Left forelimb (tissue), 1 donor: ENCODE measurements around the gene LIG4.
"Not testable (repeated sequence)": the region's sequence is repeated elsewhere in the genome, so short reads cannot be mapped to it uniquely, and the experiment has no call there.

Experiments
- DNase-seq: peaks from one replicate; pipeline ENCODE4 v3.0.0-alpha.2; 2018; ENCODE audit warnings: low spot score

The LIG4 gene

DNA sequence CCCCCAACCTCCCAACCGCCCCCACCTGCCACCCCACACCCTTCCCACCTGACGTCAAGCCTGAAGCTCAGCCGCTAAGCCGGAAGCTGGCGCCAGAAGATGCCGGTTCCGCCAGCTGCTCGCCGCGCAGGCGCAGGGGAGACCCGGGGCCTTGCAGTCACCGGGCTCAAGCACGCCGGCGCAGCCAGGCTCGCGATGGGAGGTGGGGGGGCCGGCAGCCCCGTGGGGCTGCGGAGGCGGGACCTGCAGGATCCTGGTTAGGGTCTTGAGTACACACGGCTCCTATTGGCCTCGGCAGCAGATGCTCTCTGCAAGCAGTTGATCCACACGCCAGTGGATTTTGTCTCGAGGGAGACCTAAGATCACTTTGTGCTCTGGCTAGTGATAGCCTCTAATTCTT is at the start of gene LIG4:
Gene LIG4, minus strand, starts transcription at position 101 of the 400 bp plus-strand sequence. CDS start 4,268 bp downstream, outside the sequence.
- DNase-seq = peak; percentile 91

DNA sequence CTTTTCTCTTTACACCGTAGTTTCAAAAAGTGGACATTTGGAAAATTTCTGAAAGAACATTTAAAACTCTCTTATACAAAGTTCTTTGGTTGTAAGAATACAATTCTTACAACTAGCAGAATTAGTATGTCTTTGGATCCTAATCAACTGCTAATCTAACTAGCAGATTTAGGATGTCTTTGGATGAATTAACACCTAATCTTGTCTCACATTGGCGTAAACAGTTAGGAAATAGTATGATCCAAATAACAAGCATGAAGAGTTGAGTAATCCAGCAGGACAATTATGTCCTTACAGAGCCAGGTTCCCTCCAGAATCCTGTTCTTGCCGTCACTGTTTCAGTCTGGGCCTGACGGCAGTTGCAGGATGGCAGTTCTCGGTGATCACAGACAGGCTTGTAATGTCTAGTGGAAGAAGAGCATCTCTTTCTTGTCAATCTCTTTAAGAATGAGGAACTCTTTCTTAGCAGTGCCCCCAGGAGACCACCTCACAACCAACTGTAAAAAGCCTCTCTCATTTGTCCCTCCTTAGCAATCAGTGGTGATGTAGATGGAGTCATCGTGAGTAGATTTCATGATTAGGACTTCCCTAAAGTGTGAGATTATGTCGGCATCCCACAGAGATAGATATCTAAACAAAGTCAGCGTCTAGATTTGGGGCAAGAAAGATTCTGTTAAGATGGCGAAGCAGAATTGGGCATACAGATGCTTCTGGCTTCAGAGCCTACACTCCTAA is 48.5 kb upstream of the LIG4 start:
- no peak for DNase-seq

DNA sequence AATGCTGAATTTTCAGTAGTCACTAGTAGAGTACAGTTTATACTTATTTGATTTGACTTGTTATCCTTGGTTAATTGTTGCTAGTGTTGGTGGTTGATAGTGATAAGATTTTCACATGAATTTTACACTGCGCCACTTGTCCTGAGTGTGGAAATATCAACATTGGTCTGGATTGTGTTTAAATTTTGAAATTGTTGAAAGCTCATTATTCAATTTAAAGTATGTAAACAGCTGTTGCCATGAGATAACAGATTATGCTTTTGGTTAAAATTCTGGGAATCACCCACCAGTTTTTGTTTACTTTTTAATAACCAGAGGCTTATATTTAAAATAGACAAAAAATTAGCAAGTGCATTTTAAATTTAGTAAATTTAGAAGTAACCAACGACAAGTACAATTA is 41.9 kb upstream of the LIG4 start:
- DNase-seq = no peak

DNA sequence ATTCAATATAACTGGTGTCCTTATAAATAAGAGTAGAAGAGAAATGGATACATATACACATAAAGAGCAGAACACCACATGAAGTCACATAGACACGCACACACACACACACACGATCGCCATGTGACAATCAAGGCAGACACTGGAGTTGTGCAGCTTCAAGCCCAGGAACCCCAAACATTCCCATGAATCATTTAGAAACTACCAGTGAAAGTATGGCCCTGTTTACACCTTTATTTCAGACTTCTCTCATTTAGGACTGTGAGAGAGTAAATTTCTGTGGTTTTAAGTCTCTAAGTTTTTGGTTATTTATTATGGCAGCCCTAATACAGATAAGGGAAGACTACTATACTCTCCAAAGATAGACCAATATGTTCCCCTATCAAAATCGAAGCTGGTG is 33.8 kb upstream of the LIG4 start:
- no peak for DNase-seq

DNA sequence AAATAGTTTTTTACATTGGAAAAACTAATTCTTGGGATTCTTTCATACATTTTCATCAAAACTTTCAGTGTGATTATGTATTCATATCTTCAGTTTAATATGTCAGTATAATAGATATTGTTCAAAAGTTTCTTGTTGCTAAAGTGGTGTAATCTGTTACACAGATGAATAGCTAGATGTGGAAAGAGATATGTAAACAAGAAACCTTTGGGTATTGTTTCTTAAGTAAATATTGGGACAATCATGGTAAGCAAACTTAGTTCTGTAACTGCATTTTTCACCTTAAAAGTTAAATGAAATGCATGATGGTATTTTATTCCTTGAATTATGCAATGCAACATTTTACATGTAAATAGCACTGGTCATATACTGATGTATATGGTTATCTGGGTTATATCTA is 15.0 kb upstream of the LIG4 start:
- no peak for DNase-seq

DNA sequence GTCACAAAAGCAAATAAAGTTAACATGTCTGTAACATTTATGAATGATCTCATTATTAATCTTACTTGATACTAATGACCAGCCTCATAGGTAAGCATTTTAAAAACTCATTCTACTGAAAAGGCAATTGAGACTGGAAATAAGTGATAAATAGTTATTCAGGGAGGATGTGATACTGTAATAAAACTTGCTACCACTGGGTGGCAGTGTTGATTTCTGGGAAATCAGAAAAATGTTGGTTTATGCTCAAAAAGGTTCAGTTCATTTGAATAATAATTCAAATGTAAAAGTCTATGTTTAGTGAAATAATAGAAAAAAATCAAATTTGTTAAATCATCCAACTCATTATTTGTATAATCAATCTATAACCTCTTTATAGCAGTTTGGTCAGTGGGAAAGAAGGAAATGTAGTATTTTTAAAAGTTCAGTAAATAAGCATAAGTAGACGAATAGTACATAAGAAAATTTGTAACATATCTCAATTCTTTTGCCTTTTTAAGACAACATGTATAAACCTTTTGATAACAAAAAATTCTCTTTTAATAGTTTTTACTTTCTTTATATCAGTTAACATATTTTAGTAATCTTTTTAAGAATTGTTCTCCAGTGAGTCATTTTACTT is 12.4 kb upstream of the LIG4 start:
- DNase-seq = no peak

DNA sequence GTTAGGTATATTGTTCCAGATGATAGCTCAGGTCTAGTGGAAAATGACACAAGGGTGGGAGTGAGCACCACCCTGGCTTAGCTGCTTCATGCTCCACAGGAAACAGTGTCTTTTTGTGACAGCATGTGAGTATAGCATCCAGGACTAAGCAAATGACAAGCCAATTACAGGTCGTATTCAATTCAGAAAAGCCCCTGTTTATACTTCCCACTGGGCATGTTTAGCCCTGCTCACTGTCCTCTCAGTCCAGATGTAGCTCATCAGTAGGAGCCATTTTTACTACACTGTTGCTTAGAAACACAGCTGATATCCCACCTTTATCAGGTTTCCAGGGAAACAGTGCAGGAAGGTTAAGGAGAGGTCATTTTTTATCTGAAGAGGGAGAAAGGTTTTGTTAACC is 10.8 kb upstream of the LIG4 start:
- no peak for DNase-seq

DNA sequence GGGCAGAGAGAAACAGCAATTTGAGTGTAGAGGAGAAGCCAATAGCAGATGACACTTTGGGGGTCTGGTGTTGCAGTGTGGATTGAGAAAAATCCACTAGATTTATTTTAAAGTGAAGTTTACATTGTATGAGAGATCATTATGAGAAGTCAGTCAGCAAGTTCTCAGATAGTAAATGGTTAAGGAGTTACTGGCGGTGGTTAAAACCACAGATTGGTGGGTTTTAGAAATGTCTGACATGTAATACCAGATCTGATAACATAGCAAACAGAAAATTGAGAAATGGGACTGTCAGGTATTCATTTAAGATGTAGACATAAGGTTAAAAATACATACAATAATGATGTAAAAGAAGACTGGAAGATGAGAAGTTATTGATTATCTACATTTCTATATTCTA is 10.1 kb upstream of the LIG4 start:
- DNase-seq = no peak

DNA sequence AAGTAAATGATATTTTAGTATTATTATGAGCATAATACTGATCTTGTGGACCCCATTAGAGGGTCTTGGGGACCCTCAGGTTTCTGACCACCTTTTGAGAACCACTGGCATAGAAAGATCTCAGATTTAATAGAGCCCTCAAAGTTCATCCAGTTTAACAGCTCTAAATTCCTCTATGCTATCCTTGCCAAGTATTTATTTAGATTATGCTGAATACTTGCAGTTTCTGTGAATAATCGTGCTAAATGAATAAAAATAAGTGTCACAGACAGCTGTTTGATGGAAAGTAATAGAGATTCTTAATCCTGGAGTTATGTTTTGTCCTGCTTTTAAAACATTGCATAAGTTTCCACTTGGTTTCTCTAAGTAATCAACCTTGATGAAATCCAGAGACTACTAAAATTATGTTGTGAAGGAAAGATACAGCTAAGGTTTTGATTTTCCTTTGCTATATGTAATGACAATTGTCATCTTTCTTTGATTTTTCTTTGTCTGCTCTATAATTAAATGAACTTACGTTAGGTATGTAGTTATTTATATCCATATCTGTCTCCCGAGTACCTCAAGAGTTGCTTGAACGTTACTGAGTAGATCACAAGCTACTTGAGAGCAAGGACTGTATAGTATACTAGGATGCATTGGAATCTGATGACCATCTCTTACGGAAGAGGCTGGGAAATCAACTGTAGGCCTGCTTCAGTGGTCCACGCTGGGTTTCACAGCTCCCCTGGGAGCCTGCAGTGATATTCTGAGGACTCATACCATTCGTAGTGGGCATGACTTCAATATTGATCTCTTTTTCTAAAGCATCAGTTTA is 8.6 kb upstream of the LIG4 start:
- DNase-seq = no peak

DNA sequence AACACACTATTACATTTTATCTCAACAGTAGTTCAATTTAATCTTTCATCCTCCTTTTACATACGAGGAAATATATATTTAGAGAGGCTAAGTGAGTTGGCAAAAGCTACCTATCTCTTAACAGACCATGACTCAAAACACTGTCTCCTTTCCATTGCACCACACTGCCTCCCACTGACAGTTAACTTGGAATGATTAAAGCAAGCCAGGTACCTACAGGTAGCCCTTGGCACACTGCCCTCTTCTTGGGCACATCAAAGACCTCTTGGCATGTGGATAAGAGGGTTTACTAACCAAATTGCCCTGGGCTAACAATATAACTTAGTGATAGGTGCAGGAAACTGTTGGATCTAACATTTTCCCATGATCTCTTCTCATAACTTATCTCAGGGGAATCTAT is 4.7 kb upstream of the LIG4 start:
- DNase-seq = no peak

DNA sequence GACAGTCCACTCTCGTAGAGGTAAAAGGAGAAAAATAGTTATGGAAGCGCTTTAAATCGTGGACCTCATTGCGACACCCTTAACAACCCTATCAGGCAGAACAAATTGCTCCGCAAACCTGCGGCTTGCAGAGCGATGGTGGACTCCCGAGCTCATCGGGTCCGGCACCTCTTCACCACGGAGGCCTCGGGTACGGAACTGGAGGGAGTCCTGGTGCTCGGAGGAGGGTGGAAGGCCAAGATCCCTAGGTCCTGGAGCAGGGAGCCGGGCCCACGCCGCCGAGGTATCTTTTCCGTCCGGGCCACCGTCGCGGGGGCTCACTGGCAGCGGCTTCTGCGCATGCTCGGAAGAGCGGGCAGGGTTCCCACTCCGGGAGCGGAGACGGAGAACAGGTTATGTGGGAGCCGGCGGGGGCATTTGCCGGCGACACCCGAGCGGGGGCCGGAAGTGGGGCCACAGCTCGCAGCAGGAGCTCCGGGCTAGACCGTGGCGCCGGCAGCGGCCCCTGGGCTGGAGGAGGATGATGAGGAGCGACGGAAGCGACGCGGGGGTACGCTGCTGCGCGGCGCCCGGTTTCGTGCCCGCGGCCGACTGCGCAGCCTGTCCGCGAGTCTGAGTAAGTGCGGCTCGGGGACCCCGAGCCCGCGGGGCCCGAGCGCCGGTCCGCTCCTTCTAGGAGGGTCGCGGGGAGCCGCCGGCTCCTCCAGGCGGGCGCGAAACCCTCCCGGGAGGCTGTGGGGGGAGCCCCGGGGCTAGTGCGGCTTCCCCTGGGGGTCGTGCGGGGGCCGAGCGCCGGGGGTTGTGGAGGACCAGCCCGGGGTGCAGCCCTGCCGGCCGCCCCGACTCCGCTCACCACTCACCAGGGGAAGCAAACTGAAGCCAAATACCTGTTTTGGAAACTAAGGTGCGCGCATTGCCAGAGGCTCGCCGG is 3.0 kb upstream of the LIG4 start, which contains the start of gene ABHD13:
Gene ABHD13, plus strand, starts transcription at position 349 of the 931 bp plus-strand sequence. CDS start 10,827 bp downstream, outside the sequence.
- peak; percentile 97 for DNase-seq

DNA sequence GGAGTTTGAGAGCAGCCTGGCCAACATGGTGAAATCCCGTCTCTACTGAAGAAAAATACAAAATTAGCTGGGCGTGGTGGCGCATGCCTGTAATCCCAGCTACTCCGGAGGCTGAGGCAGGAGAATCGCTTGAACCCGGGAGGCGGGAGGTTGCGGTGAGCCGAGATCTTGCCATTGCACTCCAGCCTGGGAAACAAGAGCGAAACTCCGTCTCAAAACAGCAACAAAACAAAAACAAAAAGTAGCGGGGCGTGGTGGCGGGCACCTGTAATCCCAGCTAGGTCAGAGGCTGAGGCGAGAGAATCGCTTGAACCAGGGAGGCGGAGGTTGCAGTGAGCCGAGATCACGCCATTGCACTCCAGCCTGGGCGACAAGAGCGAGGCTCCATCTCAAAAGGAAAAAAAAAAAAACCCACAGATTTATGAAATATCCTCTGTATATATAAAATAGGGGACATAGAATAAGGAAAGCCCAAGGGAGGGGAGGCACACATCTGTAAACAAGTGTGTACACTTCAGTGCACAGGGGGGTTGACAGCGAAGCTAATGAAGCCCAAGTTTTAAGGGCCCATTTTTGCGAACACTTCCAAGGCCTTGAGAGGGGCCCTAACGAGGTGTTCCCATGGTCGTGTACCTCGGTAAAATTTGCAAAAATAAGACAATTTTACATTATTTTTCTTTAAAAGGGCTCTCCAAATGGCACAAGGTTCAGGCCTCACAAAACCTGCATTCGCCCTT is 2.1 kb upstream of the LIG4 start:
- DNase-seq = not testable (repeated sequence)

DNA sequence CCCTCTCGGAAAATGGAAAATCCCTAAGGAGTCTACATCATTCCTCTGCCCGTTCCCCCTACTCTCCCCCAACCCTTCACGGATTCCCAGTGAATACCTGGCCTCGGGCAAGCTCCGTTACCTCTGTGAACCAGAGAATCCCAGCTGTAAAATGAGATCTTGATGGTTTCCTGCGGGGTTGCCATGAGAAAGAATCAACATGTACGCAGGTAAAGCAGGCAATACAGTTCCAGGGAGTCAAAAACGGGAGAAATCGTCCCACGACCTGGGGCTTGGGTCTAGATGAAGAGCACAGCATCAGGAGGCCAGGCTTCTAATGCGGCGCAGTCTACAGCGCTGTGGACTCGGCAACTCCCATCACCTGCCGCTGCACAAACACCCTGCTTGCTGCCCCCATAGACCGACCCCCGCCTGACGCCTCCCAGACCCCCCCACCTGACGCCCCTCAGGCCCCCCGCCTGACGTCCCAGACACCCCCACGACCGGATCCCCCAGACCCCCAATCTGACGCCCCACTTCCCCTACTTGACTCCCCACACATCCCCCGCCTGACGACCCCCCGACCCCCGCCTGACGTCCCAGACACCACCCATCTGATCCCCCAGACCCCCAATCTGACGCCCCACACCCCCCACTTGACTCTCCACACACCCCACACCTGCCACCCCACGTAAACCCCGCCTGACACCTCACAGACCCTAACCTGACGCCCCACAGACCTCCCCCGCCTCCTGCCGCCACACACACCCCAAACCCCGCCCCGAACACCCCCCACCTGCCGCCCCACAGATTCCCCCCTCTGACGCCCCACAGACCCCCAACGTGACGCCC is 680 bp downstream of the LIG4 start:
- no peak for DNase-seq

DNA sequence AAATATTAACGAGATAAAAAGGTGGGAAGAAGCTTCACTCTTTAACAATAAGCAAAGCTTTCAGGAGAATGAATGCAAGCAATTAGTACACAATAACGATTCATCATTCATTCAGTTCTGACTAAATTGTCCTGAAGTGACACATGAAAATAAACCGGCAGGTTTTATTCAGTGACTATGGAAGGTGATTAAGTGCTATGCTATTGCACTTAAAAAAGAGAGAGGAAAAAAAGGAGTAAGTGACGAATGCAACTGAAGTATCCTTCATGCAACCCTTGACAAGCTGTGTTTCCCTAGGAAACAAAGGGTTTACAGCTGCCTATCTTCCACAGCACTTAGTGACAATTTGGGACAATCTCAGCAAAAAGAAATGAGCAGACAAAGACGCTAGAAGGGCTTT is 1.4 kb downstream of the LIG4 start:
- no peak for DNase-seq

DNA sequence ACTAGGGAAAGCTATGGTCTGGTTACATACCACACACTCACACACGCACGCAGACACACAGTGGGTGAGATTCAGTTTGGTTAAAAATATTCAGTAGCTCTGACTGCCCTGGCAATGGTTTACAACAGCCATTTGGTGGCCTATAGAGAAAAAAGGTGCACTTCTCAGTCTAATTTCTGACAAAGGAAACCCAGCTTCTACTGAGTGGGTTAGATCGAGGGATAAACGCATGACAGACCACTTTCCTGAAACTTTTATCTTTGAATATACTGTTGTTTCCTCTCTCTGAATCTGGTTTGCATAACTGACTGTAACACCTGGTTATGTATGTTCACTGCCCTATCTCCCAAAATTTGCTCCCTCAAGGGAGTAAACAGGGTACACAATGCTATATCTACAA is 2.5 kb downstream of the LIG4 start:
- DNase-seq = no peak

DNA sequence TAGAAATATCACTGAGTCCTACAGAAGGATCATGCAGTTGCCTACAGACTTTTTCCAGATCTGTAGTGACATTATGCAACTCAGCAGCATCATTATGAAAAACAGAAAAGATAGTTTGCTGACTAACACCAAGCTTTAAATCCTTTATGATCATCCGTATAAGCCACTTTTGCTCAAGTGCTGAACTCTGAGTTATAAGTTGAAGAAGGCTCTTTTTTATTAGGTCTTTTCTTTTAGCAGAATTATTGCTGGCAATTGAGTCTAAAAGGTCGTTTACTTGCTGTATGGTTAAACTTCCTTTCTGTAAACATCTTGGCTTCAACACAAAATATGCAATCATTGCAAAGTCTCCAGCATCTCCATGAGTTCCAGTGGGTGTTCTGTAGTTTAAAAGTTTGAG is 4.8 kb downstream of the LIG4 start:
- no peak for DNase-seq

DNA sequence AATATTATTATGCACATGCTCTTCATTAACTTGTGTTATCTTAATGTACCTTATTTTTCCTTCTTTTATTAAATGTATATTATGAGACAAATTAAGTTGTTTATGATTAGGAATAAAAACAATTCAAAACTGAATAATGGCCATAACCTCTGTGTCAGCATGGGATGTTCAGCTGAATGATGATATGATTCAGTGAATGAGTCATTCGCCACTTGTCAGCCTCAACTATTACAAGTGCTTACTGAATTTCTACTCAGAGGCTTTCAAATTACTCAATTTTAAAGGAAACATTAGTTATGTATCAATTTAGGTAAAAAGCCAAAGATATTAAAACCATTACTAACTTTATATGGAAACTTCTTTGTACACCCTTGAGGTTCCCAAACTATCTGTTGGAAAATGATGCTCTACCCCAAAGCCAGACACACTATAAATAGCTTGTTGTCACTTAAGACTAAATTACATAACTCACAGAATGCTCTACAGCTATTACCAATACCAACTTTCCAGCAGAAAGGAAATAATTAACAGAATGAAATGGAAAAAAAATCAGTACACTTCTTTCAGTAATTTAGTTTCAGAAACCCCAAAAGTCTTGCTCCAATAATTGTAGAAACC is 14.4 kb downstream of the LIG4 start:
- no peak for DNase-seq

DNA sequence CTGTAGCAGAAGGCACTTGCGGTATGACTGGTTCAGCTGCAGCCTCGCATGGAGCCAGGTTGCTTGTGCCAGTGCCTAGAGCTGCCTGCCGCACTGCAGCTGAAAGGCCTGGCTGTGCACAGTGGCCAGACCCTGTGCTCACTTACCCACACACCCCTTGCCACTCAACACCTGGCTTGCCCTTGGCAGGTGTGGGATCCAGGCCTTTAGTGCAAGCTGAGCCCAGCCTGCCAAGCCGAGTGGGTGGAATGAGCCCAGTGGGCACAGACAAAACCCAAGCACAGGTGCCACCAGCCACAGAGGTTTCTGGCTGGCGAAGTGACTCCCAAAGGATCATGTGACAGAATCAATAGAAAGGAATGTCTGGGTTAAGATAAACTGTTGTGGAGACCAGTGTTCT is 19.5 kb downstream of the LIG4 start:
- no peak for DNase-seq

DNA sequence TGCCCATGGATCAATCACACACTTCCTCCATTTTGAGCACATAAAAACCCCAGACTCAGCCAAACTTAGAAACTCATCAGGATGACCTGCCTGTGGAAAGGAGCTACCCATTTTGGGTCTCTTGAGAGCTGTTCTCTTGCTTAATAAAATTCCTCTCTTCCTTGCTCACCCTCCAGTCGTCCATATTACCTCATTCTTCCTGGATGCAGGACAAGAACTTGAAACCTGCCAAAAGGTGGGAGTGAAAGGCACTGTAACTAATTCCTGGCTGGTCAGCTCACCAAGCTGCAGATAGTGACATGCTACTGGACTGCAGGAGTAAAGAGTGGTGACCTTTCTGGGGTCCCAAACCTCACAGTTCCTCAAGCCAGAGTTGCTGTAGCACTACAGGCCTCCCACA is 20.2 kb downstream of the LIG4 start:
- DNase-seq = no peak

DNA sequence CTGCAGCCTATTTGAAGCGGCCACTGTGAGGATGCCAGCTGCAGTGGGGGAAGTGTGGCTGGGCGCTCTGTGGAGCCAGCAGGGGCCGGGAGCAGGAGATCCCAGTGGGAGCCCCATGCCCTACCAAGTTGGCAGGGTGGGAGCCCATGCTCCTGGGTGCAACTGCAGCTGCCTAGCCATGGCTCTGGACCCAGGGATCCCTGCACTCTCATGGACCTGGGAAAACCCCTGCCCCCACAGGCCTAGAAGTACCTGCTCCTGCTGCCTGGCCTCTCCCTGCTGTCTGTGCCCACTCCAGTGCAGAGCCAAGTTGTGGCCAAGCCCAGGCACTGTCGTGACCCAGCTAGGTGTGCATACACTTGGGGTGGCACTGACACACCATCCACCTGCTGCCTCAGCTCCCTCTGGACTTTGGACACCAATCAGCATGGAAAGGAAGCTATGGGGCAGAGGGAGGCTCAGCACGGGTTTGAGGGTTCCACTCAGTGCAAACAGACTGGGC is 20.9 kb downstream of the LIG4 start:
- DNase-seq = no peak
